ENCODE results near the gene LRRC59. TPM values are rescaled to one million over a fixed set of nuclear protein-coding genes. Genes with fewer than 3 reads are reported as not detected.

LRRC59 gene
- total RNA-seq, 2 donors from 2014 or later = 87.9 to 98.2 TPM

DNA sequence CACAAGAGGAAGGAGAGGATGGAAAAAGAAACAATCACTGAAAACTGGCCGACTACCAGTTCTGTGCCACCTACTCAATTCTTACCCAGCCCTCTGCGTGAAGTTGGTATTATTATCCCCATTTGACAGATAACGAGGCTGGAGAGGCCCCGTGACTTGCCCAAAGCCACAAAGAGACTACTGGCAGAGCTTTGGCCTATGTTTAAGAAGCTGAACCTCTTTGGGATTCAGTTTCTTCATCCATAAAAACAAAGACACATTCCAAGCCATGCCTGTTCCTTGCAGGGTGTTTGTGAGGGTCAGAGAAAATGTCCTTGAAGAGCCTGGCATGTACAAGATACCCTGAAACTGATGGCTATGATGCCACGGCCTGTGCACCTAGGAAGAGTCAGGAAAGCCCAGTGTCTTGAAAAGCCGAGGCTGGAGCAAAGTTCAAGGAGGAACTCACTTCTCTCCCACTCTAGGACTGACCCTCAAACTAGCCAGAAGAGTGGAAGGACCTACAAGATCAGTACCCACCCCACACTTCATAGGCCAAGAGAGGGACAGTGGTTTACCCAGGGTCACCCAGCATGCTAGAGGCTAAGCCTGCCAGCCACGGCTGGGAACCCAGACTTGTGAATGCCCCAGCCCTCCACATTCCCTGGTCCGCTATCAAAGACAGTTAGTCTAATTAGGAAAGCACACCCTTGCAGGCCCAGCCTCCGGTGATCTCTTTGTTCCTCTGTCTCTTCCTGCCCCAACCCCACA, 27.1 kb upstream of the LRRC59 start:
- TF ChIP-seq, protein P1, sequence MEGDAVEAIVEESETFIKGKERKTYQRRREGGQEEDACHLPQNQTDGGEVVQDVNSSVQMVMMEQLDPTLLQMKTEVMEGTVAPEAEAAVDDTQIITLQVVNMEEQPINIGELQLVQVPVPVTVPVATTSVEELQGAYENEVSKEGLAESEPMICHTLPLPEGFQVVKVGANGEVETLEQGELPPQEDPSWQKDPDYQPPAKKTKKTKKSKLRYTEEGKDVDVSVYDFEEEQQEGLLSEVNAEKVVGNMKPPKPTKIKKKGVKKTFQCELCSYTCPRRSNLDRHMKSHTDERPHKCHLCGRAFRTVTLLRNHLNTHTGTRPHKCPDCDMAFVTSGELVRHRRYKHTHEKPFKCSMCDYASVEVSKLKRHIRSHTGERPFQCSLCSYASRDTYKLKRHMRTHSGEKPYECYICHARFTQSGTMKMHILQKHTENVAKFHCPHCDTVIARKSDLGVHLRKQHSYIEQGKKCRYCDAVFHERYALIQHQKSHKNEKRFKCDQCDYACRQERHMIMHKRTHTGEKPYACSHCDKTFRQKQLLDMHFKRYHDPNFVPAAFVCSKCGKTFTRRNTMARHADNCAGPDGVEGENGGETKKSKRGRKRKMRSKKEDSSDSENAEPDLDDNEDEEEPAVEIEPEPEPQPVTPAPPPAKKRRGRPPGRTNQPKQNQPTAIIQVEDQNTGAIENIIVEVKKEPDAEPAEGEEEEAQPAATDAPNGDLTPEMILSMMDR (conservative IDR thresholded peaks at IDR 0.05) = no peak
- no peak for DNase-seq
- Mint-ChIP-seq H3K9me3 (peaks cover 22% of the 10 kb centered on the region), H3K4me1 (peaks cover 18% of the 10 kb centered on the region), H3K27ac (no peak overlapping the region), H3K36me3 (ENCODE audit: low read depth) (peaks cover 7% of the 10 kb centered on the region), H3K4me3 (no peak overlapping the region), H3K27me3 (ENCODE audit: insufficient read depth) (peaks cover 5% of the 10 kb centered on the region)
- peaks cover 10% of the 10 kb centered on the region for H3K4me1 ChIP-seq (ENCODE audit: control insufficient read depth, insufficient read depth, low read length)
- H3K9ac ChIP-seq (ENCODE audit: extremely low read depth, low read length, poor library complexity, severe bottlenecking) = no peak overlapping the region
- H3K4me3 ChIP-seq (ENCODE audit: low read length) = no peak overlapping the region
- H3K9me3 ChIP-seq (ENCODE audit: control insufficient read depth, low read length) = peaks cover 11% of the 10 kb centered on the region
- 85 to 88% methylated on average over 8 to 9 of the region's 9 CpGs for WGBS, 2 experiments (ENCODE audit: insufficient coverage in 1 of 2, insufficient read length in 1 of 2)
- H3K36me3 ChIP-seq (ENCODE audit: control insufficient read depth, insufficient read depth, low read length) = no peaks in the 10 kb centered on the region
- H3K27ac ChIP-seq (ENCODE audit: low read depth, low read length) = no peak overlapping the region
- H3K27me3 ChIP-seq (ENCODE audit: control insufficient read depth, insufficient read depth, low read length, poor library complexity, severe bottlenecking) = no peaks in the 10 kb centered on the region

DNA sequence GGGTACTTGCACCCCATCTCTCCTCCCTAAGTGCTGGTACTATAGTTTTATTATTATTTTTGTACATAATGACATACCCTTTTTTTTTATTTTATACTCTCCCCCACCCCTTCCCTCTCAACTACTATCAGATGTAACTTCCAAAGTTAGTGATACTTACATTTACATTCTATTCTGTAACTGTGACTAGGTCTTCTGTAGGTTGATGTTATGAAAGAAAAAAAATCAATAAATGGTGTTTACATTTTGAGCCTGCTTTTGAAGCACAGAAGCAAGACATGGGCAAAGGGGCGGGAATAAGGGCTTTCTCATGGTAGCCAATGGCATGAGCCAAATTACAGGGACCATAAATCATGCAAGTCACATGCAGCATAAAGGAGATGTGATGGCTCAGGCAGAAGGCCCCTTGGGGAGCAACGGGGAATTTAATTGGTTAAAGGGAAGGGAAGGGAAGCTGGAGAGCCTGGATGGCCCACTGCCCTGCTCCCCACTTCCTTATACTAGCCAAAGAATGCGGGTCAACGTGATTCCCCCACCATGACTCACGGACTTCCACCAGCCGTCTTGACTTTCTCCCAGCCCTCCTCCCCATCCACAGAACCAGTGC, 26.3 kb upstream of the LRRC59 start:
- H3K4me3 Mint-ChIP-seq = no peak overlapping the region
- no peak for DNase-seq
- peaks cover 6% of the 10 kb centered on the region for H3K27me3 Mint-ChIP-seq (ENCODE audit: insufficient read depth)
- no peak overlapping the region for H3K4me3 ChIP-seq (ENCODE audit: low read length)
- no peaks in the 10 kb centered on the region for H3K36me3 ChIP-seq (ENCODE audit: control insufficient read depth, insufficient read depth, low read length)
- peaks cover 18% of the 10 kb centered on the region for H3K4me1 Mint-ChIP-seq
- no peak overlapping the region for H3K9ac ChIP-seq (ENCODE audit: extremely low read depth, low read length, poor library complexity, severe bottlenecking)
- no peaks in the 10 kb centered on the region for H3K27me3 ChIP-seq (ENCODE audit: control insufficient read depth, insufficient read depth, low read length, poor library complexity, severe bottlenecking)
- H3K27ac ChIP-seq (ENCODE audit: low read depth, low read length) = no peak overlapping the region
- WGBS, 2 experiments (ENCODE audit: insufficient coverage in 1 of 2, insufficient read length in 1 of 2) = 77 to 86% methylated on average over 1 to 6 of the region's 6 CpGs
- peaks cover 18% of the 10 kb centered on the region for H3K9me3 ChIP-seq (ENCODE audit: control insufficient read depth, low read length)
- H3K9me3 Mint-ChIP-seq = peaks cover 29% of the 10 kb centered on the region
- peaks cover 10% of the 10 kb centered on the region for H3K4me1 ChIP-seq (ENCODE audit: control insufficient read depth, insufficient read depth, low read length)
- TF ChIP-seq, protein P1 (conservative IDR thresholded peaks at IDR 0.05) = no peak
- peaks cover 11% of the 10 kb centered on the region for H3K36me3 Mint-ChIP-seq (ENCODE audit: low read depth)
- H3K27ac Mint-ChIP-seq = no peak overlapping the region

DNA sequence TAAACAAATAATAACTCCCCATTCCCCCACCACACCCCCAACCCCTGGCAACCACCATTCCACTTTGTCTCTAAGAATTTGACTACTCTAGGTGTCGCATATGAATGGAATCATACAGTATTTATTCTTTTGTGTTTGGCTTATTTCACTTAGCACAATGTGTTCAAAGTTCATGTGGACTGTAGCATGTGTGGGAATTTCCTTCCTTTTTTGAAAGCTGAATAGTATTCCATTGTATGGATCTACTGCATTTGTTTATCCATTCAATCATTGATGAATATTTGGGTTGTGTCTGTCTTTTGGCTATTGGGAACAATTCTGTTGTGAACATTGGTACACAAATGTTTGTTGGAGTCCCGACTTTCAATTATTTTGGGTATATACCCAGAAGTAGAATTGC, 25.4 kb upstream of the LRRC59 start:
- no peaks in the 10 kb centered on the region for H3K27me3 ChIP-seq (ENCODE audit: control insufficient read depth, insufficient read depth, low read length, poor library complexity, severe bottlenecking)
- DNase-seq = no peak
- no peak overlapping the region for H3K4me3 ChIP-seq (ENCODE audit: low read length)
- peaks cover 29% of the 10 kb centered on the region for H3K9me3 Mint-ChIP-seq
- peaks cover 6% of the 10 kb centered on the region for H3K27me3 Mint-ChIP-seq (ENCODE audit: insufficient read depth)
- TF ChIP-seq, protein P1 (conservative IDR thresholded peaks at IDR 0.05) = no peak
- H3K27ac Mint-ChIP-seq = no peak overlapping the region
- H3K4me3 Mint-ChIP-seq = no peak overlapping the region
- no peak overlapping the region for H3K9ac ChIP-seq (ENCODE audit: extremely low read depth, low read length, poor library complexity, severe bottlenecking)
- no peaks in the 10 kb centered on the region for H3K36me3 ChIP-seq (ENCODE audit: control insufficient read depth, insufficient read depth, low read length)
- WGBS, 2 experiments (ENCODE audit: insufficient coverage in 1 of 2, insufficient read length in 1 of 2) = 100% methylated on average over 2 of the region's 2 CpGs; no CpG with 5 or more reads in 1 of the 2 experiments
- no peak overlapping the region for H3K27ac ChIP-seq (ENCODE audit: low read depth, low read length)
- H3K9me3 ChIP-seq (ENCODE audit: control insufficient read depth, low read length) = peaks cover 18% of the 10 kb centered on the region
- peaks cover 17% of the 10 kb centered on the region for H3K4me1 Mint-ChIP-seq
- peaks cover 10% of the 10 kb centered on the region for H3K4me1 ChIP-seq (ENCODE audit: control insufficient read depth, insufficient read depth, low read length)
- peaks cover 11% of the 10 kb centered on the region for H3K36me3 Mint-ChIP-seq (ENCODE audit: low read depth)
